HepG2 (cell line): ENCODE measurements around the gene MRPL42. TPM values are rescaled to one million over a fixed set of nuclear protein-coding genes. Genes with fewer than 3 reads are reported as not detected.

ENCODE experiments used
- ADNP ChIP-seq: sonication (generic); formaldehyde crosslinking; IDR thresholded peaks from 2 replicates; pipeline ENCODE4 v1.4.0; 2020; ENCODE audit warnings: missing genetic modification reagents
- ATF3 ChIP-seq: sonication (generic); formaldehyde crosslinking; IDR thresholded peaks from 2 replicates; pipeline ENCODE4 v1.4.0; 2020; ENCODE audit warnings: missing genetic modification reagents
- GPBP1L1 ChIP-seq: sonication (generic); formaldehyde crosslinking; IDR thresholded peaks from 2 replicates; pipeline ENCODE4 v1.5.0; 2020; ENCODE audit warnings: mild to moderate bottlenecking, missing genetic modification reagents
- IRX3 ChIP-seq: sonication (generic); formaldehyde crosslinking; IDR thresholded peaks from 2 replicates; pipeline ENCODE4 v1.8.1; 2023; ENCODE audit warnings: mild to moderate bottlenecking, low read depth, missing genetic modification reagents, borderline replicate concordance
- KAT7 ChIP-seq: IDR thresholded peaks from 2 replicates; pipeline ENCODE4 v1.6.1; 2018; ENCODE audit warnings: borderline replicate concordance, missing compliant biosample characterization
- MAFG ChIP-seq: sonication (generic); formaldehyde crosslinking; IDR thresholded peaks from 2 replicates; pipeline ENCODE4 v1.5.1; 2020; ENCODE audit warnings: mild to moderate bottlenecking, missing genetic modification reagents
- MLXIP ChIP-seq: sonication (generic); formaldehyde crosslinking; IDR thresholded peaks from 2 replicates; pipeline ENCODE4 v1.9.0; 2021; ENCODE audit warnings: missing genetic modification reagents, borderline replicate concordance
- SOX13 ChIP-seq, 3 experiments: fragments of 450-650 bp in 1 of 3; sonication (generic) in 1 of 3; formaldehyde crosslinking in 1 of 3; IDR thresholded peaks in 2 of 3; conservative IDR thresholded peaks in 1 of 3; 2 replicates each; pipeline versions ENCODE4 v1.5.0 to v1.6.1; 2016 to 2020; ENCODE audit warnings: antibody characterized with exemption in 1 of 3, mild to moderate bottlenecking in 1 of 3, missing compliant biosample characterization in 1 of 3, missing genetic modification reagents in 1 of 3, moderate library complexity in 1 of 3
- SP1 ChIP-seq, 2 experiments: fragments of 450-650 bp in 1 of 2; sonication (generic) in 1 of 2; formaldehyde crosslinking in 1 of 2; IDR thresholded peaks; 2 replicates each; pipeline versions ENCODE4 v1.4.0 to v1.6.1; 2016 to 2020; ENCODE audit warnings: missing genetic modification reagents in 1 of 2
- SP2 ChIP-seq: sonication (generic); formaldehyde crosslinking; IDR thresholded peaks from 2 replicates; pipeline ENCODE4 v1.5.1; 2020; ENCODE audit warnings: mild to moderate bottlenecking, missing genetic modification reagents
- SRSF9 ChIP-seq: fragments of 200-400 bp; formaldehyde crosslinking; IDR thresholded peaks from 2 replicates; pipeline ENCODE4 v1.6.1; 2018; ENCODE audit warnings: borderline replicate concordance, mild to moderate bottlenecking, low read depth, low read length; ENCODE audit not compliant: insufficient read depth, poor library complexity, severe bottlenecking
- TIGD3 ChIP-seq: sonication (generic); formaldehyde crosslinking; IDR thresholded peaks from 2 replicates; pipeline ENCODE4 v1.5.1; 2020; ENCODE audit warnings: mild to moderate bottlenecking, missing genetic modification reagents, borderline replicate concordance
- XBP1 ChIP-seq: sonication (generic); formaldehyde crosslinking; IDR thresholded peaks from 2 replicates; pipeline ENCODE4 v1.5.0; 2020; ENCODE audit warnings: missing genetic modification reagents
- ZFP36L1 ChIP-seq: sonication (generic); formaldehyde crosslinking; IDR thresholded peaks from 2 replicates; pipeline ENCODE4 v1.8.0; 2022; ENCODE audit warnings: mild to moderate bottlenecking, missing genetic modification reagents, moderate library complexity
- ZFX ChIP-seq: sonication (generic); formaldehyde crosslinking; IDR thresholded peaks from 2 replicates; pipeline ENCODE4 v1.4.0; 2020; ENCODE audit warnings: mild to moderate bottlenecking, low read depth, missing genetic modification reagents, moderate library complexity
- ZNF17 ChIP-seq: sonication (generic); formaldehyde crosslinking; IDR thresholded peaks from 2 replicates; pipeline ENCODE4 v1.5.0; 2020; ENCODE audit warnings: mild to moderate bottlenecking, missing genetic modification reagents
- ZNF670 ChIP-seq: sonication (generic); formaldehyde crosslinking; IDR thresholded peaks from 2 replicates; pipeline ENCODE4 v1.8.0; 2022; ENCODE audit warnings: mild to moderate bottlenecking, missing genetic modification reagents, borderline replicate concordance
- ZNF724P ChIP-seq: sonication (generic); formaldehyde crosslinking; IDR thresholded peaks from 2 replicates; pipeline ENCODE4 v1.8.0; 2022; ENCODE audit warnings: missing genetic modification reagents, borderline replicate concordance
- ZNF737 ChIP-seq: sonication (generic); formaldehyde crosslinking; IDR thresholded peaks from 2 replicates; pipeline ENCODE4 v1.5.0; 2020; ENCODE audit warnings: missing genetic modification reagents, mild to moderate bottlenecking, borderline replicate concordance
- ZNF777 ChIP-seq: sonication (generic); formaldehyde crosslinking; IDR thresholded peaks from 2 replicates; pipeline ENCODE4 v1.4.0; 2020; ENCODE audit warnings: missing genetic modification reagents
- ZSCAN25 ChIP-seq: sonication (generic); formaldehyde crosslinking; IDR thresholded peaks from 2 replicates; pipeline ENCODE4 v1.8.0; 2022; ENCODE audit warnings: mild to moderate bottlenecking, missing genetic modification reagents
- polyA plus RNA-seq, 8 experiments: library from polyadenylated mRNA; depleted of rRNA in 3 of 8; stranded (reverse) in 7 of 8; unstranded in 1 of 8; fragments of >200 nt; fragmentation: Illumina TruSeq in 4 of 8; extraction: Trizol in 4 of 8; gene quantifications; 2 replicates each; pipeline versions ENCODE4 v1.2.1 to v1.2.3, GENCODE V29; 2011 to 2016; ENCODE audit warnings: low read depth in 4 of 8, missing spikeins in 1 of 8, mixed read lengths in 1 of 8; ENCODE audit not compliant: insufficient read depth in 1 of 8
- total RNA-seq, 5 experiments: library from RNA; depleted of rRNA; stranded (reverse); fragments of >200 nt; fragmentation: Illumina TruSeq; extraction: Trizol; gene quantifications; 2 replicates each; pipeline ENCODE4 v1.2.3, GENCODE V29; 2016; ENCODE audit warnings: low read depth in 1 of 5

Gene MRPL42
- total and polyA plus RNA-seq, 2 of the 13 experiments (the other 11 are each of a cell fraction or from before 2014, with no cell fraction given): 93.3 to 148 TPM

- TF ChIP-seq SP2 (CRISPR knock-in tag) (no peak), SOX13 (IDR thresholded peaks at IDR 0.05) (no peak), SOX13 (CRISPR knock-in tag; conservative IDR thresholded peaks at IDR 0.05 in 1 of 2, IDR thresholded peaks at IDR 0.05 in 1 of 2) (0 out of 4 replicates have a peak, but pooled peaks of 1 of the 2 experiments have one; percentile 17), KAT7 (CRISPR knock-in tag) (peak; percentile 96), SRSF9 (no peak), GPBP1L1 (CRISPR knock-in tag) (no peak), ADNP (CRISPR knock-in tag) (no peak; the same call in 1 of the 2 replicates), ZNF670 (CRISPR knock-in tag) (no peak), ZNF17 (CRISPR knock-in tag) (no peak), ZNF724P (CRISPR knock-in tag) (no peak), XBP1 (no peak), MLXIP (CRISPR knock-in tag) (no peak), ZSCAN25 (CRISPR knock-in tag) (peak; percentile 64; the same call in 1 of the 2 replicates), MAFG (CRISPR knock-in tag) (no peak), ZNF777 (peak; percentile 88), TIGD3 (no peak), IRX3 (CRISPR knock-in tag) (no peak), SP1 (IDR thresholded peaks at IDR 0.05) (no peak), SP1 (CRISPR knock-in tag; IDR thresholded peaks at IDR 0.05) (no peak), ATF3 (no peak), ZFX (CRISPR knock-in tag) (peak; percentile 30; the same call in 1 of the 2 replicates), ZFP36L1 (CRISPR knock-in tag) (no peak), ZNF737 (CRISPR knock-in tag) (no peak)
Observed at GRCh38 chr12:93467351-93468007, at the start of gene MRPL42 (continued).
